Pons (tissue), 1 donor: Measurements from ENCODE around the gene RHBDF2.

Source experiments
- DNase-seq: peaks from one replicate; pipeline ENCODE4 v3.0.0-alpha.2; 2016; ENCODE audit warnings: low spot score

RHBDF2 gene

DNA sequence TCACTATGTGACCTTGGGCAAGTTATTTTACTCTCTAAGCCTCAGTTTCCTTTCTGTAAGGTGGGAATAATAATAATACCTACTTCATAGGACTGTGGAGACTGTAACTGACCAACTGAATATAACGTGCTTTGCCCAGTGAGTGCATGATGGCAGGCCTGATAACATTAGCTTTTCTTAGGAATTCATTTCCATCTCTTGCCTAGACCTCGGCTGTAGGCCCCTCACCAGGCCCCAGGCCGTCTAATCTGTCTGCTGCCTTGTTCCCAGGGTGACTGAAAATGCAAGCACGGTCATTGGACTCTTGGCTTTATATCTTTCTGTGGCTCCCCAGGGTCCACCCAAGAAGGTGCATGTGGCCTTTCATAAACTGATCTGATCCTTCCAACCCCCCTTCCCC is 41.5 kb downstream of the RHBDF2 start:
- no peak for DNase-seq

GRCh38 chr17:76458580-76459490 is 42.4 kb downstream of the RHBDF2 start:
- DNase-seq = no peak

DNA sequence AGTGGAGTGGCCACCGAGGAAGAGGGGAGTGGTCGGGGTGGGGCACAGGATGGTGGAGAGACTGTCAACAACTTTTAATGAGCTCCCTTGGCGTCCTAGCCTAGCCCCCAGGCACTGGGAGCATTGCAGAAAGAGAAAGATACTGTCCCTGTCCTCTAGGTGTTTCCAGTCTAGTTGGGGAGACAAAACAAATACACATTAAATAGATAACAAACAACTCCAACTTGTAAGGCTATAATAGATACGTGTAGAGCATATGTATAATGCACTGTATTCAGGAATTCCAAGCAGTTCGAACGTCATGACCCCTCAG is 47.8 kb downstream of the RHBDF2 start:
- DNase-seq = no peak

- DNase-seq = peak; percentile 64
Observed at GRCh38 chr17:76452660-76453430, 48.4 kb downstream of the RHBDF2 start, which contains the start of gene UBE2O. UBE2O (minus strand) TSS chr17:76453152; CDS start chr17:76453141, 11 bp downstream.

- DNase-seq = no peak
Observed at GRCh38 chr17:76452127-76452659, 49.0 kb downstream of the RHBDF2 start.

- DNase-seq = no peak
Observed at GRCh38 chr17:76451506-76451905, 49.7 kb downstream of the RHBDF2 start.

- no peak for DNase-seq
Observed at GRCh38 chr17:76449126-76449525, 52.1 kb downstream of the RHBDF2 start.

- no peak for DNase-seq
Observed at GRCh38 chr17:76447931-76448652, 53.1 kb downstream of the RHBDF2 start.

DNA sequence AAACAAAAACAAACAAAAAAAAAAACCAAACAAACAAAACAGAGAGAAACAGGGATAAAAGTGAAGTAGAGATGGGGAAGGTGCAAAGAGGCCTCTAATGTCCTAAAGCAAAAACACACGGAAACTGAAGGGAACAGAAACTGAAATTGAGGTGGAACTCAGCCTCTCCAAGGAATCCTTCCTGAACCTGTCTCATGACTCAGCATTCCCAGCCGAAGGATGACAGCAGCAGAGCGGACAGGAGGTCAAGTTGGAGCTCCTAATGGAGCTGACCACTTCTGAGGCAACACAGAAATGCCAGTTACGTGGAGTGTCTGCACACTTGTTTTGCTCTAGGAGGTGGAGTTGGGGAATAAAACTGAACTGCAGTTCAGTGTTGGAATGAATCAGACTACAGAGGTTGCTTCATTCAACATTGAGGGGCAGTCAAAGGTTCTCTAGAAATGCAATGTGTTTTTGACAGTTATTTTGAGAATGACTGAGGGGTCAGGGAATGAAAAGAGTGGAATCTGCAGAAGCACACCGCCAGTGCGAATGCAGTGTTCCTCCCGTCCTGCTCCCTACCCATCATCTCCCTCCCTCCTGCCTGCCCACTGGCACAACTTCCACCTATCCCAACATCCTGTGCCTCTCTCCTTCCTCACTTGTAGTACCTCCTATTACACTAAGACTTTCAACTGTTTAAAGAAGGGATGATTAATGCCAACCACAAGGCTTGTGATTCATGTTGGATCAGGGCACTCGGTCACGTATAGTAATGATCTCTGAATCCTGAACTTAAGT is 54.6 kb downstream of the RHBDF2 start:
- DNase-seq = no peak

DNA sequence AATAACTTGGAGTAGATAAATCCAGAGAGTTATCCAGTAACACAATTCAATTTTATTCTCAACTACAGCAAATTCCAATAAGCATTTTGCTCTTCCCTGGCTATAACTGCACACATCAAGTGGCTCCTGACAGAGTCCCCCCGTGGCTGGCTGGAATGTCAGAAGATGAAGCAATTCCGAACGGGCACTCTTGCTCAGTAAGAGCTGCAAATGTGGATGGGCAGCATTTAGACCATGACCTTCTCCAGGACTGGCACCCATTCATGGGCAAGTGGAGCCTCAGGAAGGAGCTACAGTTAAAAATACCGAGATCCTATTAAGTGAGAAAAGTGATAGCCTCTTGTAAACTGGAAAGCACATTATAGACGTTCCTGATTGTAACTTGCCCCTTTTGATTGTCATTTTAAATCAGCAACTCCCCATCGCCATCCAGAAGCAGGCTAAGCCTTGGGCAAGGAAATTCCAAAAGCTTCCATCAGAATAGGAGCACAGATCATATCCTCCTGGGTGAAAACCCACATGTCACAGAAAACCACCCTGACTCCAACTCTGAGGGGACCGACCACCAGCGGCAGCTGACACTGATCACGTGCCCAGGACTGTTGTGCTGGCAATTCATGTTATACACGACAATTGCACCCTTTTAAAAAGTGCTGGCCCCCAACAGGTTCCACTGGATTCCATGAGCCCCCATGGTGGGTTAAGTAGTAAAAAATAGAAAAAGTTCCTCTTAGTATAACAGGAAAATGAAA is 55.4 kb downstream of the RHBDF2 start:
- DNase-seq = no peak

- DNase-seq = no peak
Observed at GRCh38 chr17:76444518-76445311, 56.5 kb downstream of the RHBDF2 start.

GRCh38 chr17:76442341-76443338 is 58.6 kb downstream of the RHBDF2 start:
- no peak for DNase-seq

DNA sequence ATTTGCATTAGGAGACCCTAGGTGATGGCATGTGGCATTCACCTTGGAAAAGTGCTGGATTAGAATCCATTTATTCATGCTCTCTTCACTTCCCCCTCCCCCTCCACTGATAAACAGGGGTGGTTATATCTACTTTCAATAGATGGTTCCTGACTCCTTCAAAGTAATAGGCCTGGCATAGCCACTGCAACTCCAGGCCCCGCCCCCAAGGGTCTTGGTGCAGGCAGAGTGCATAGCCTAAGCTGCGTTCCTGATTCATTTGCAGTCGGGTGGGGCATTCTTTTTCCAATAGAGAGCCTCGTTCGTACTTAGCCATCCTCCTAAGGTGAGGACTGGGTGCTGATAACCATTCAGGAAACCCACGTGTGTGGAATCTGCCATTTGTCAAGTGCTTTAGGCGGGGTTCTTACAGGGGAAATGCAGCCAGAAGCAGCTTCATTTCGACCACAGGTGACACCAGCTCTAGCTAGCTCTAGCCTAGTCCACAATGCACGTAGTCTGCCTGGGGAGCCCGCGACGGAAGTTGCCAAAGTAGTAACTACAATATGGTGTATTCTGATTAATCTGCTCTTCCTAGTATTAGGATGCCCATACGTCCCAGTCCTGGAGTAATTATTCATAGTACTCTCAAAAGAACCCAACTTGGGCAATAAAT is 59.4 kb downstream of the RHBDF2 start:
- no peak for DNase-seq

DNA sequence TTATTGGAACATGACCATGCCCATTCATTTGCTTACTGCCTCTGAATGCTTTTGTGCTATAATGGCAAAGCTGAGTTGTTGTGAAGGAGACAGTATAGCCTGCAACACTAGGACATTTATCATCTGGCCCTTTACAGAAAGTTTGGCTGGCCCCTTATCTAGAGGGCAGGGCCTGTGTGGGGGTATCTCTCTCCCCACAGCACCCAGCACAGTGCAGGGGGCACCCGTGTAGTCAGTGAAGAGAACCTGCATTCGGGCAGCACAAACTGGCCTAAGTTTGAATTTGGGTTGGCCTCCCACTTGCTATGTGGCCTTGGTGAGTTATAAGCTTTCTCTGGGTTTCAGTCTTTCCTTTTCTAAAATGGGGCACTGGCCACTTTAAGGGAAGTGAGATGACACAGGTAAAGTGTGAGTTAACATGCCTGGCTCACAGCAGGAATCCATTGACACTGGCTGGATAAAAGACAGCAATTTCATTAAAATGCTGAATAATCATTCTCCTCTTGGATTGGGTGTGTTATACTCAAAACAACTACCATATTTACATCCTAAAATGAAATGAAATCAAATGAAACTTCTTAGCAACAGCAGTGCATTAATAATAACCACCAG is 60.4 kb downstream of the RHBDF2 start:
- DNase-seq = no peak

DNA sequence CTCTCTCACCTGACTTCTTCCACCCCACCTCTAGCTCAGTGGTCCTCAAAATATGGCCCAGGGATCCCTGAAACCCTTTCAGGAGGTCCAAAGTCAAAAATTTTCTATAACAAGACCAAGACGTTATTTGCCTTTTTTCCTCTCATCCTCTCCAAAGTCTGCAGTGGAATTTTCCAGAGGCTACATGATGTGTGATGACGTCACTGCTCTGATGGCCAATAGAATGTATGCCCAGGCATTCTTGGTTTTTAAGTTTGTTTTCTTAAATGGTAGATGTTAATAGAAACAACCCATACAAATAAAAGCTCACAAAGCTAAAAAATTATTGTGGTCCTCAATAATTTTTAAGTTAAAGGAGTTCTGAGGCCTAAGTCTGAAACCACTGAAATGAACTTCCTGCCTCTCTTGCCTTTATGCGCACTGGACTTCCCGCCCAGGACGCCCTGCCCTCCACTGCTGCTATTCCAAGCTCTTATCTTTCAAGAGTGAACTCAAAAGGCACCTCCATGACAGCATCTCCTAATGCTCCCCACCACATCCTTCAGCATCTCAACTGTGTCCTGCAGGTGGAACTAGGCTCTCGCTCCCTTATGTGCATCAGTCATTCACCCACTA is 61.8 kb downstream of the RHBDF2 start:
- DNase-seq = no peak

GRCh38 chr17:76438906-76439305 is 62.3 kb downstream of the RHBDF2 start:
- no peak for DNase-seq
